ENCODE results near the gene GATA3.

DNA sequence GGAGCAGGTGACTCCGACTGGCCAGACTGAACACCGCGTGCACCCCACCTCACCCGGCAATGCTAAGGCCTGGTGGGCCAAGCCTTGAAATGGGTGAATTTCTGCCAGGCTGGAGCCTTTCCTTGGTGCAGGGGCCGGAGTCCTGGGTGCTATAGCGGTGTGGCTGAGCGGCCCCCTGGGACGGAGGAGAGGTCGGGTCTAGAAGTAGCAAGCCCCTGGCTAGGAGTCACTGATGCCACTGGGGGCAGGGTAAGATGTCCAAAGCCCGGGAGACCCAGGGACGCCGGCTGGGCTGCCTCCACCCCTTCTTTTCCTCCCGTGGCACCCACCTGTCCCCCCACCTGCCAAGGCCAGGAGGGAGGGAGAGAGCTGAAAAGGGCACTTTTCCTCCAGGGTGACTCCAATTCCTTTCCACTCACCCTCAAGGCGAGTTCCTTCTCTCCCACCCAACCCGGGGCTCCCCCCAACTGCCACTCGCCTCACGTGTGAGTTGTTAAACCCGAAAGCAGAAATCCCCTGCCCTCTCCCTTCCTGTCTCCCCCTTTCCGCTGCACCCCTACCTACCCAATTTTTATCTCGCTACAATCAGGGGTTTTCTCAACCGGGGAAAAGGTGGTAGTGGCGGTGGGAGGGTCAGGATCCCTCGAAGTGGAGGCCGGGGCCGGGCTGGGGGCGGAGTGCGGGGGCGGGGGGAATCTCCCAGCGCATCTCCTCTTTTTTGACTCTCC is 6.0 kb upstream of the GATA3 start:
- TF ChIP-seq, protein P1, sequence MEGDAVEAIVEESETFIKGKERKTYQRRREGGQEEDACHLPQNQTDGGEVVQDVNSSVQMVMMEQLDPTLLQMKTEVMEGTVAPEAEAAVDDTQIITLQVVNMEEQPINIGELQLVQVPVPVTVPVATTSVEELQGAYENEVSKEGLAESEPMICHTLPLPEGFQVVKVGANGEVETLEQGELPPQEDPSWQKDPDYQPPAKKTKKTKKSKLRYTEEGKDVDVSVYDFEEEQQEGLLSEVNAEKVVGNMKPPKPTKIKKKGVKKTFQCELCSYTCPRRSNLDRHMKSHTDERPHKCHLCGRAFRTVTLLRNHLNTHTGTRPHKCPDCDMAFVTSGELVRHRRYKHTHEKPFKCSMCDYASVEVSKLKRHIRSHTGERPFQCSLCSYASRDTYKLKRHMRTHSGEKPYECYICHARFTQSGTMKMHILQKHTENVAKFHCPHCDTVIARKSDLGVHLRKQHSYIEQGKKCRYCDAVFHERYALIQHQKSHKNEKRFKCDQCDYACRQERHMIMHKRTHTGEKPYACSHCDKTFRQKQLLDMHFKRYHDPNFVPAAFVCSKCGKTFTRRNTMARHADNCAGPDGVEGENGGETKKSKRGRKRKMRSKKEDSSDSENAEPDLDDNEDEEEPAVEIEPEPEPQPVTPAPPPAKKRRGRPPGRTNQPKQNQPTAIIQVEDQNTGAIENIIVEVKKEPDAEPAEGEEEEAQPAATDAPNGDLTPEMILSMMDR (IDR thresholded peaks at IDR 0.05) = no peak
- no peak for TF ChIP-seq POLR2A (IDR thresholded peaks at IDR 0.05)

All from lower leg skin (tissue), 3 donors.